Neural progenitor cell (in vitro differentiated cells): Measurements from ENCODE around the gene FOXF2.

ENCODE experiments used
- CTCF ChIP-seq: fragments of 200-600 bp; sonication (generic); IDR thresholded peaks from 2 replicates; pipeline ENCODE4 v1.5.1; 2017; ENCODE audit warnings: antibody characterized with exemption, mild to moderate bottlenecking
- EZH2 ChIP-seq: fragments of 200-600 bp; sonication (generic); IDR thresholded peaks from 2 replicates; pipeline ENCODE4 v1.6.1; 2017; ENCODE audit warnings: antibody characterized with exemption, mild to moderate bottlenecking, moderate library complexity

GRCh38 chr6:1406306-1407072 lies 17.1 kb downstream of the FOXF2 start:
- TF ChIP-seq CTCF (no peak), EZH2 (no peak)
